B cell (primary cell): ENCODE results near the gene FAM24B. TPM values are rescaled to one million over a fixed set of nuclear protein-coding genes. Genes with fewer than 3 reads are reported as not detected.

Experiments used
- ATAC-seq: fragments of 200-7000 bp; cut with Tn5 transposase; one replicate; pipeline ENCODE4 v1.10.0; 2021; ENCODE audit warnings: low read depth, mild to moderate bottlenecking, moderate number of reproducible peaks, moderate library complexity
- CTCF ChIA-PET: fragments of 350-600 bp; sonication (Branson Sonifier 250); formaldehyde crosslinking; loops from one replicate; lab custom pipeline; 2021; ENCODE audit warnings: antibody characterized with exemption, inconsistent platforms; lab: Charles Lee
- POLR2A ChIA-PET: fragments of 350-600 bp; sonication (Branson Sonifier 250); formaldehyde crosslinking; loops from one replicate; lab custom pipeline; 2021; ENCODE audit warnings: antibody characterized with exemption; lab: Charles Lee
- DNase-seq: peaks from one replicate; pipeline ENCODE4 v3.0.0; 2013
- H2AFZ ChIP-seq: 2 replicates; pipeline ENCODE4 v1.6.1; 2012; ENCODE audit warnings: mild to moderate bottlenecking, low read depth, low read length; ENCODE audit not compliant: insufficient read depth, poor library complexity, severe bottlenecking
- H3K27ac ChIP-seq, 2 donors: 1 replicate in 1 of 2; 2 replicates in 1 of 2; pipeline ENCODE4 v1.5.1; 2012 to 2013; ENCODE audit warnings: low read length in 2 of 2, mild to moderate bottlenecking in 2 of 2, moderate library complexity in 1 of 2
- H3K27me3 ChIP-seq, 4 experiments: fragments of 200-600 bp in 1 of 4; sonication (generic) in 1 of 4; replicated peaks in 1 of 4; 1 replicate in 2 of 4; 2 replicates in 2 of 4; pipeline versions ENCODE4 v1.6.1 to v1.7.0; 2013 to 2016; ENCODE audit warnings: low read length in 3 of 4, mild to moderate bottlenecking in 2 of 4, mixed read lengths in 1 of 4, moderate library complexity in 1 of 4; ENCODE audit not compliant: insufficient read depth in 4 of 4, control insufficient read depth in 3 of 4; ENCODE audit errors: control extremely low read depth in 1 of 4
- H3K36me3 ChIP-seq, 2 experiments: replicated peaks in 1 of 2; 1 replicate in 1 of 2; 2 replicates in 1 of 2; pipeline versions ENCODE4 v1.6.1 to v1.7.1; 2013; ENCODE audit warnings: low read length in 1 of 2; ENCODE audit not compliant: insufficient read depth in 2 of 2, control insufficient read depth in 1 of 2; ENCODE audit errors: control extremely low read depth in 1 of 2, extremely low read depth in 1 of 2
- H3K4me1 ChIP-seq, 2 donors: fragments of 200-600 bp in 1 of 2; sonication (generic) in 1 of 2; 1 replicate in 1 of 2; 2 replicates in 1 of 2; pipeline versions ENCODE4 v1.5.1 to v1.6.1; 2013 to 2017; ENCODE audit warnings: low read length in 2 of 2; ENCODE audit not compliant: control insufficient read depth in 2 of 2, insufficient read depth in 2 of 2
- H3K4me2 ChIP-seq: replicated peaks from 2 replicates; pipeline ENCODE3; 2012; ENCODE audit warnings: mild to moderate bottlenecking, low read depth, low read length; ENCODE audit not compliant: poor library complexity, severe bottlenecking
- H3K4me3 ChIP-seq, 5 experiments: fragments of 200-600 bp in 1 of 5; sonication (generic) in 1 of 5; 1 replicate in 3 of 5; 2 replicates in 2 of 5; pipeline versions ENCODE4 v1.5.1 to v1.7.0; 2011 to 2016; ENCODE audit warnings: low read length in 4 of 5, mild to moderate bottlenecking in 4 of 5, low read depth in 2 of 5, control low read depth in 1 of 5, moderate library complexity in 1 of 5; ENCODE audit not compliant: insufficient read depth in 1 of 5; ENCODE audit errors: control extremely low read depth in 1 of 5, extremely low read depth in 1 of 5
- H3K79me2 ChIP-seq: fragments of 200-600 bp; sonication (generic); one replicate; pipeline ENCODE4 v1.6.0; 2016; ENCODE audit warnings: low read length; ENCODE audit not compliant: control insufficient read depth, insufficient read depth
- H3K9ac ChIP-seq: fragments of 200-600 bp; sonication (generic); 2 replicates; pipeline ENCODE4 v1.6.1; 2017; ENCODE audit warnings: mild to moderate bottlenecking, low read length, moderate library complexity
- H3K9me3 ChIP-seq, 3 donors: one replicate each; pipeline versions ENCODE4 v1.6.1 to v1.7.1; 2013; ENCODE audit warnings: low read length in 2 of 3; ENCODE audit not compliant: control insufficient read depth in 2 of 3, insufficient read depth in 1 of 3; ENCODE audit errors: control extremely low read depth in 1 of 3
- H4K20me1 ChIP-seq: 2 replicates; pipeline ENCODE4 v1.6.0; 2012; ENCODE audit warnings: mild to moderate bottlenecking, low read length; ENCODE audit not compliant: insufficient read depth, control insufficient read depth, poor library complexity, severe bottlenecking
- H3K27ac Mint-ChIP-seq: one replicate; pipeline ENCODE4 v1.8.0; 2021; ENCODE audit warnings: mixed read lengths
- H3K27me3 Mint-ChIP-seq: one replicate; pipeline ENCODE4 v1.8.0; 2021; ENCODE audit warnings: mixed read lengths
- H3K4me1 Mint-ChIP-seq: one replicate; pipeline ENCODE4 v1.8.0; 2021; ENCODE audit warnings: mixed read lengths
- H3K4me3 Mint-ChIP-seq: one replicate; pipeline ENCODE4 v1.8.0; 2021; ENCODE audit warnings: mixed read lengths
- H3K9me3 Mint-ChIP-seq: one replicate; pipeline ENCODE4 v1.8.0; 2022; ENCODE audit warnings: mixed read lengths; ENCODE audit not compliant: insufficient read depth
- EZH2 ChIP-seq: IDR thresholded peaks from 2 replicates; pipeline ENCODE4 v1.6.1; 2012; ENCODE audit warnings: borderline replicate concordance, low read depth, mild to moderate bottlenecking, moderate library complexity, low read length; ENCODE audit not compliant: insufficient read depth, poor library complexity, severe bottlenecking
- WGBS: methylation state at CpG from one replicate; pipeline ENCODE4 v1.1.5; 2013; ENCODE audit warnings: missing lambda C conversion rate; ENCODE audit not compliant: insufficient coverage; 5-methylcytosine and 5-hydroxymethylcytosine counted together
- intact Hi-C: fragments of 100-400 bp; cut with micrococcal nuclease; formaldehyde crosslinking; loops from one replicate; pipeline ENCODE4 v1.10.0; 2022
- polyA plus RNA-seq: library from polyadenylated mRNA; depleted of rRNA; stranded (reverse); fragments of >200 nt; gene quantifications from 2 replicates; pipeline ENCODE4 v1.2.3, GENCODE V29; 2012
- total RNA-seq, 2 donors: library from RNA; stranded (reverse); fragments of 120-200 nt in 1 of 2; gene quantifications; 1 replicate in 1 of 2; 2 replicates in 1 of 2; pipeline versions ENCODE4 v1.2.3 to v1.2.4, GENCODE V29; 2013 to 2022
- TF ChIP-seq, protein P1 (sequence below): fragments of 200-600 bp; IDR thresholded peaks from one replicate; pipeline ENCODE4 v1.8.0; 2022; ENCODE audit warnings: antibody characterized with exemption, mild to moderate bottlenecking

The FAM24B gene
- total and polyA plus RNA-seq, 2 donors (not counting 1 experiment from before 2014, with no cell fraction given) = 12.5 to 23.4 TPM

DNA sequence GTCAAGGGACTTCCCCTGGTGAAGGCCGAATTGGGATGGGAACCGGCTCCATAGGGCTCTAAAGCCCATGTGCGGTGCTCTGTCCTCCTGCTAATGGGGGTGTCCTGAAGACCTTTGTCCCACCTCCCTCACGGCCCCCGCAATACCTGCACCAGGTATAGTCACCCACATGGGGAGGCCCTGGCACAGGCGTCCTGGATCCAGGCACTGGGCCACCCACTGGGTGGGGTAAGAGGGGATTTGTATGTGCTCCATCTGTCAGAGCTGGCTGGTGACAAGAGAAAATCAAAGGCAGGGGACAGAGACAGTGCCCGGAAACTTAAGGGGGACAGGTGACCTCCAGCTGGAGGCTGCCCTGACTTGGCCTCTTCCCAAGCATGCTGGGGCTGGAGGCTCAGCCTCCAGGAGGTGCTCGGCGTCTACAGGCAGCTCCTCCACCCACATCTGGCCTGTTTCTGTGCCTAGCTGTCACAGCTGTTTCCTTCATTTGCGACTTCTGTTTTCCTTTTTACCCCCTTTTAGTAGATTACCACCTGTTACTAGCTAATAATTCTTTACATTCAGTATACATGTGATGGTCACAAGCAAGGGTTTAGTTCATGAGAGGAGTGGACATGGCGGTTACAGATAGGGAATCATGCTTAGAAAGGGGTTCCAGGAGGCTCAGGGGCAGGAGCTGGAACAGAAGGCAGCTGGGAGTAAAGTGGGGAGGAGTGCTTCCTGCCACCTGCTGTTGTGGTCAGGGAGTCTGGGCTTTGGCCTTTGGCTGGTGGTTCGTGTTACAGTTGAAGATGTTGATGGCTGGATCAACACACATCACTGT lies 31.4 kb downstream of the FAM24B start:
- Histone ChIP-seq H3K4me3 (no peak overlapping the region), H3K9ac (no peak overlapping the region), H3K9me3 (peaks cover 0 to 5% (median 2%) of the 10 kb centered on the region in 3 donors), H3K36me3 (peaks cover 2 to 7% of the 10 kb centered on the region in 2 experiments), H4K20me1 (no peaks in the 10 kb centered on the region), H3K4me2 (no peak overlapping the region), H3K27ac (no peak overlapping the region), H3K4me1 (no peaks in the 10 kb centered on the region), H2AFZ (no peak overlapping the region), H3K27me3 (no peaks in the 10 kb centered on the region), H3K79me2 (no peaks in the 10 kb centered on the region)
- H3K4me1 Mint-ChIP-seq = peaks cover 6% of the 10 kb centered on the region
- POLR2A ChIA-PET = no interaction called here
- DNase-seq = no peak
- CTCF ChIA-PET = no interaction called here
- no peaks in the 10 kb centered on the region for H3K27me3 Mint-ChIP-seq
- intact Hi-C loops = no loop called here
- no peak for ATAC-seq
- 42% methylated on average over 7 of the region's 12 CpGs for WGBS
- no peak for TF ChIP-seq EZH2
- TF ChIP-seq, protein P1, sequence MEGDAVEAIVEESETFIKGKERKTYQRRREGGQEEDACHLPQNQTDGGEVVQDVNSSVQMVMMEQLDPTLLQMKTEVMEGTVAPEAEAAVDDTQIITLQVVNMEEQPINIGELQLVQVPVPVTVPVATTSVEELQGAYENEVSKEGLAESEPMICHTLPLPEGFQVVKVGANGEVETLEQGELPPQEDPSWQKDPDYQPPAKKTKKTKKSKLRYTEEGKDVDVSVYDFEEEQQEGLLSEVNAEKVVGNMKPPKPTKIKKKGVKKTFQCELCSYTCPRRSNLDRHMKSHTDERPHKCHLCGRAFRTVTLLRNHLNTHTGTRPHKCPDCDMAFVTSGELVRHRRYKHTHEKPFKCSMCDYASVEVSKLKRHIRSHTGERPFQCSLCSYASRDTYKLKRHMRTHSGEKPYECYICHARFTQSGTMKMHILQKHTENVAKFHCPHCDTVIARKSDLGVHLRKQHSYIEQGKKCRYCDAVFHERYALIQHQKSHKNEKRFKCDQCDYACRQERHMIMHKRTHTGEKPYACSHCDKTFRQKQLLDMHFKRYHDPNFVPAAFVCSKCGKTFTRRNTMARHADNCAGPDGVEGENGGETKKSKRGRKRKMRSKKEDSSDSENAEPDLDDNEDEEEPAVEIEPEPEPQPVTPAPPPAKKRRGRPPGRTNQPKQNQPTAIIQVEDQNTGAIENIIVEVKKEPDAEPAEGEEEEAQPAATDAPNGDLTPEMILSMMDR = no peak
- no peaks in the 10 kb centered on the region for H3K9me3 Mint-ChIP-seq
- H3K27ac Mint-ChIP-seq = no peak overlapping the region
- no peak overlapping the region for H3K4me3 Mint-ChIP-seq

DNA sequence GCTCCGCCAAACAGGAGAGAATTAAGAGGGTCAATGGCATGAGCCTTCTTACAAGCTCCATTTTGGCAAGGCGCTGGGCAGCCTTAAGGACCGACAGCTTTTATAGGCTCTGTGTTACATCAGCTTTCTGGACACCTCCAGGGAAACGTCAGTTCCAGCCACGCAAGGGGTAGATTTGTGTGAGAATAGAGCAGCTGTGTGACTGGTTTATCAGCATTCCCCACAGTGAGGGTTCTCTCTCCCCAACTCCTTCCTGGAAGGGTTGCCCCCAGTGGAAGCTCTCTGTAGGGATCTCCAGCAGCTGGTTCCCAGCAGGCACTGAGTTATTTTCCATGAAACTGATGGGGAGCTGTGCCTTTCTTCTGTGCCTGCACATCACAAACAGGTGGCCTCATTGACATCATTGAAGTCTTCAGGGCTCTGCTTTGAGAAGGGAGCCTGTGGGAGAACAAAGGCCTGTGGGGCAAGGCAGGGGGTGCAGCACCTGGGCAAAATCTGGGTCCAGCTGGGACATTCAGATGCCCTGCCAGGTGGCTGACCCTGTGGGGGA lies 33.5 kb downstream of the FAM24B start, which contains the start of gene CUZD1:
Gene CUZD1, minus strand, starts transcription at position 75 of the 550 bp plus-strand sequence. Its CDS starts 14 bp downstream, at position 61.
- POLR2A ChIA-PET = no interaction called here
- no peak within 1 kb of the TSS for H3K9ac ChIP-seq
- CTCF ChIA-PET = no interaction called here
- no peak within 1 kb of the TSS for H2AFZ ChIP-seq
- Mint-ChIP-seq H3K4me3 (no peak within 1 kb of the TSS), H3K9me3 (no peaks in the 10 kb centered on the region), H3K27me3 (no peaks in the 10 kb centered on the region), H3K4me1 (peaks cover 6% of the 10 kb centered on the region), H3K27ac (no peak within 1 kb of the TSS)
- no peak within 1 kb of the TSS for H3K4me3 ChIP-seq
- H4K20me1 ChIP-seq = no peaks in the 10 kb centered on the region
- peaks cover 2 to 6% (median 5%) of the 10 kb centered on the region in 3 donors for H3K9me3 ChIP-seq
- DNase-seq (no peak), ATAC-seq (no peak)
- TF ChIP-seq EZH2 = no peak
- 92% methylated on average over 2 of the region's 5 CpGs for WGBS
- no peak within 1 kb of the TSS for H3K27ac ChIP-seq
- no peaks in the 10 kb centered on the region for H3K4me1 ChIP-seq
- no peak within 1 kb of the TSS for H3K4me2 ChIP-seq
- H3K36me3 ChIP-seq = peaks cover 0 to 7% of the 10 kb centered on the region in 2 experiments
- intact Hi-C loops = no loop called here
- H3K79me2 ChIP-seq = no peaks in the 10 kb centered on the region
- no peaks in the 10 kb centered on the region for H3K27me3 ChIP-seq
